ENCODE measurements around the gene MAP3K8.
"Not testable (repeated sequence)": the region's sequence is repeated elsewhere in the genome, so short reads cannot be mapped to it uniquely, and the experiment has no call there.

Gene MAP3K8

GRCh38 chr10:30415593-30415992, 18.4 kb upstream of the MAP3K8 start:
- TF ChIP-seq CTCF (IDR thresholded peaks at IDR 0.05; ENCODE audit: low read depth, low read length), result no peak
- no peaks in the 10 kb centered on the region for H3K27me3 ChIP-seq
- no peak overlapping the region for H3K4me3 ChIP-seq (ENCODE audit: low read depth, low read length)
- H3K9me3 ChIP-seq, result no peaks in the 10 kb centered on the region
- H3K36me3 ChIP-seq, result no peaks in the 10 kb centered on the region
- no peak for DNase-seq
- no peaks in the 10 kb centered on the region for H3K4me1 ChIP-seq

- H3K4me1 ChIP-seq, result no peaks in the 10 kb centered on the region
- H3K4me3 ChIP-seq (ENCODE audit: low read depth, low read length), result no peak overlapping the region
- no peaks in the 10 kb centered on the region for H3K9me3 ChIP-seq
- H3K27me3 ChIP-seq, result no peaks in the 10 kb centered on the region
- no peak for DNase-seq
- H3K36me3 ChIP-seq, result no peaks in the 10 kb centered on the region
- TF ChIP-seq CTCF (IDR thresholded peaks at IDR 0.05; ENCODE audit: low read depth, low read length), result no peak
These were observed 16.7 kb upstream of the MAP3K8 start for GRCh38 chr10:30417301-30417700.

- TF ChIP-seq CTCF (IDR thresholded peaks at IDR 0.05; ENCODE audit: low read depth, low read length), result no peak
- DNase-seq, result no peak
- Histone ChIP-seq H3K4me1 (no peaks in the 10 kb centered on the region), H3K27me3 (no peaks in the 10 kb centered on the region), H3K4me3 (ENCODE audit: low read depth, low read length) (no peak overlapping the region), H3K9me3 (no peaks in the 10 kb centered on the region), H3K36me3 (no peaks in the 10 kb centered on the region)
These were observed 13.7 kb upstream of the MAP3K8 start for GRCh38 chr10:30420266-30420665.

- no peak for DNase-seq
- no peaks in the 10 kb centered on the region for H3K36me3 ChIP-seq
- H3K27me3 ChIP-seq, result no peaks in the 10 kb centered on the region
- no peak overlapping the region for H3K4me3 ChIP-seq (ENCODE audit: low read depth, low read length)
- TF ChIP-seq CTCF (IDR thresholded peaks at IDR 0.05; ENCODE audit: low read depth, low read length), result no peak
- no peaks in the 10 kb centered on the region for H3K9me3 ChIP-seq
- no peaks in the 10 kb centered on the region for H3K4me1 ChIP-seq
These were observed 13.2 kb upstream of the MAP3K8 start for GRCh38 chr10:30420766-30421165.

GRCh38 chr10:30422151-30422695, 11.8 kb upstream of the MAP3K8 start:
- no peak for DNase-seq
- Histone ChIP-seq H3K4me1 (no peaks in the 10 kb centered on the region), H3K36me3 (no peaks in the 10 kb centered on the region), H3K4me3 (ENCODE audit: low read depth, low read length) (no peak overlapping the region), H3K27me3 (no peaks in the 10 kb centered on the region), H3K9me3 (no peaks in the 10 kb centered on the region)
- no peak for TF ChIP-seq CTCF (IDR thresholded peaks at IDR 0.05; ENCODE audit: low read depth, low read length)

GRCh38 chr10:30422981-30423654, 10.9 kb upstream of the MAP3K8 start:
- H3K9me3 ChIP-seq, result no peaks in the 10 kb centered on the region

GRCh38 chr10:30423655-30424275, 10.2 kb upstream of the MAP3K8 start:
- not testable (repeated sequence) for H3K9me3 ChIP-seq; H3K36me3 ChIP-seq; H3K4me1 ChIP-seq; DNase-seq; H3K4me3 ChIP-seq (ENCODE audit: low read depth, low read length); H3K27me3 ChIP-seq

More at GRCh38 chr10:30422981-30423654, 10.9 kb upstream of the MAP3K8 start:
- Histone ChIP-seq H3K36me3 (no peaks in the 10 kb centered on the region), H3K4me1 (no peaks in the 10 kb centered on the region), H3K4me3 (ENCODE audit: low read depth, low read length) (no peak overlapping the region), H3K27me3 (no peaks in the 10 kb centered on the region)
- DNase-seq, result no peak
- no peak for TF ChIP-seq CTCF (IDR thresholded peaks at IDR 0.05; ENCODE audit: low read depth, low read length)
